ENCODE measurements around the gene MED15. TPM values are rescaled to one million over a fixed set of nuclear protein-coding genes. Genes with fewer than 3 reads are reported as not detected.
A peak's percentile ranks its signal among the peaks of the same experiment; 100 is the strongest.

The MED15 gene
- total RNA-seq, 4 donors from 2014 or later = 16.5 to 110 (median 38.6) TPM

- H3K27ac ChIP-seq = peak overlapping the region; percentile 69 to 84
- TF ChIP-seq POLR2A (IDR thresholded peaks at IDR 0.05) (no peak), CTCF (IDR thresholded peaks at IDR 0.05) (no peak)
- intact Hi-C loops (cut with DNase I; ENCODE audit: low total_unique reads) = no loop called here
- no peak overlapping the region for H3K4me3 ChIP-seq
- no peaks in the 10 kb centered on the region for H3K9me3 ChIP-seq
- H3K4me1 ChIP-seq = peaks cover 5 to 27% of the 10 kb centered on the region in 2 donors
- H3K27me3 ChIP-seq = no peaks in the 10 kb centered on the region
- H3K36me3 ChIP-seq = no peaks in the 10 kb centered on the region
- DNase-seq = peak; percentile 43 to 58
These were observed 24.2 kb downstream of the MED15 start for GRCh38 chr22:20531404-20532201.

GRCh38 chr22:20532256-20532993 is 25.0 kb downstream of the MED15 start:
- Histone ChIP-seq H3K9me3 (no peaks in the 10 kb centered on the region), H3K4me1 (peaks cover 5 to 25% of the 10 kb centered on the region in 2 donors), H3K36me3 (no peaks in the 10 kb centered on the region), H3K27ac (peak overlapping the region; percentile 69 to 84), H3K27me3 (no peaks in the 10 kb centered on the region), H3K4me3 (no peak overlapping the region)
- intact Hi-C loops (cut with DNase I; ENCODE audit: low total_unique reads) = no loop called here
- DNase-seq = no peak
- TF ChIP-seq POLR2A (IDR thresholded peaks at IDR 0.05) (no peak), CTCF (IDR thresholded peaks at IDR 0.05) (no peak)

- Histone ChIP-seq H3K4me3 (no peak overlapping the region), H3K27ac (peak overlapping the region; percentile 69 to 84), H3K4me1 (peaks cover 5 to 25% of the 10 kb centered on the region in 2 donors), H3K9me3 (no peaks in the 10 kb centered on the region), H3K36me3 (no peaks in the 10 kb centered on the region), H3K27me3 (no peaks in the 10 kb centered on the region)
- no peak for DNase-seq
- TF ChIP-seq CTCF (IDR thresholded peaks at IDR 0.05) (no peak), POLR2A (IDR thresholded peaks at IDR 0.05) (no peak)
- intact Hi-C loops (cut with DNase I; ENCODE audit: low total_unique reads) = no loop called here
These were observed 25.9 kb downstream of the MED15 start for GRCh38 chr22:20533095-20533878.

- Histone ChIP-seq H3K4me3 (no peak overlapping the region), H3K36me3 (no peaks in the 10 kb centered on the region), H3K4me1 (peaks cover 5 to 25% of the 10 kb centered on the region in 2 donors), H3K27me3 (no peaks in the 10 kb centered on the region), H3K9me3 (no peaks in the 10 kb centered on the region), H3K27ac (peak overlapping the region in 1 of 2 donors; percentile 84)
- TF ChIP-seq CTCF (IDR thresholded peaks at IDR 0.05) (no peak), POLR2A (IDR thresholded peaks at IDR 0.05) (no peak)
- intact Hi-C loops (cut with DNase I; ENCODE audit: low total_unique reads) = no loop called here
- no peak for DNase-seq
These were observed 26.5 kb downstream of the MED15 start for GRCh38 chr22:20533879-20534265.

All from uterus (tissue), 4 donors.